RWPE1 (cell line): ENCODE measurements around the gene DNAI1.

Experiments used
- CTCF ChIA-PET: fragments of 350-600 bp; sonication (Branson Sonifier 250); formaldehyde crosslinking; extraction: SDS; loops from one replicate; lab custom pipeline; 2021; lab: Yijun Ruan, JAX
- POLR2A ChIA-PET: fragments of 400-600 bp; formaldehyde crosslinking; extraction: SDS; loops from one replicate; lab custom pipeline; 2020; ENCODE audit warnings: antibody characterized with exemption; ENCODE audit not compliant: low non-redundant PET; lab: Yijun Ruan, JAX
- DNase-seq: peaks from one replicate; pipeline ENCODE4 v3.0.0; 2012; ENCODE audit warnings: low spot score
- H3K27ac ChIP-seq: fragments of 450-650 bp; 2 replicates; pipeline ENCODE4 v1.5.1; 2017
- CTCF ChIP-seq: fragments of 450-650 bp; conservative IDR thresholded peaks from 2 replicates; pipeline ENCODE4 v1.5.1; 2017; ENCODE audit warnings: low read depth, mild to moderate bottlenecking

The DNAI1 gene

GRCh38 chr9:34514401-34514800 lies 55.8 kb downstream of the DNAI1 start:
- ChIA-PET CTCF (no interaction called here), POLR2A (no interaction called here)
- no peak overlapping the region for H3K27ac ChIP-seq
- DNase-seq: no peak
- no peak for TF ChIP-seq CTCF

- ChIA-PET CTCF (no interaction called here), POLR2A (no interaction called here)
- no peak for TF ChIP-seq CTCF
- no peak overlapping the region for H3K27ac ChIP-seq
- DNase-seq: no peak
Observed at GRCh38 chr9:34514816-34515215, 56.2 kb downstream of the DNAI1 start.

GRCh38 chr9:34515959-34516358 lies 57.4 kb downstream of the DNAI1 start:
- H3K27ac ChIP-seq: no peak overlapping the region
- CTCF ChIA-PET: no interaction called here
- TF ChIP-seq CTCF: no peak
- POLR2A ChIA-PET: no interaction called here
- no peak for DNase-seq

GRCh38 chr9:34517185-34517584 lies 58.6 kb downstream of the DNAI1 start:
- ChIA-PET POLR2A (no interaction called here), CTCF (interaction anchor here (0.9 to 1.0 kb wide), 2 partner anchors 33 to 74 kb away, joined by 4 to 6 read pairs; no protein-coding TSS in a partner anchor)
- H3K27ac ChIP-seq: no peak overlapping the region

GRCh38 chr9:34518110-34518616 lies 59.6 kb downstream of the DNAI1 start:
- CTCF ChIA-PET: interaction anchor here (0.9 kb wide), 1 partner anchor 17 kb away, joined by 3 read pairs; no protein-coding TSS in a partner anchor
- DNase-seq: no peak

More at GRCh38 chr9:34517185-34517584, 58.6 kb downstream of the DNAI1 start:
- TF ChIP-seq CTCF: no peak
- DNase-seq: no peak

GRCh38 chr9:34518896-34519295 lies 60.3 kb downstream of the DNAI1 start:
- no peak overlapping the region for H3K27ac ChIP-seq
- no peak for TF ChIP-seq CTCF
- ChIA-PET CTCF (interaction anchor here (0.6 to 1.7 kb wide), 4 partner anchors 18 to 86 kb away, joined by 3 to 4 read pairs (median 4); no protein-coding TSS in a partner anchor), POLR2A (no interaction called here)
- no peak for DNase-seq

More at GRCh38 chr9:34518110-34518616, 59.6 kb downstream of the DNAI1 start:
- TF ChIP-seq CTCF: no peak
- no peak overlapping the region for H3K27ac ChIP-seq
- POLR2A ChIA-PET: no interaction called here
